Osteocyte (in vitro differentiated cells): Measurements from ENCODE around the gene ACTR3C. TPM values are rescaled to one million over a fixed set of nuclear protein-coding genes. Genes with fewer than 3 reads are reported as not detected.

Experiments
- DNase-seq: peaks from one replicate; pipeline ENCODE4 v3.0.0; 2021; ENCODE audit warnings: mixed read lengths; ENCODE audit not compliant: unreplicated experiment; ENCODE audit errors: extremely low spot score
- H3K27ac Mint-ChIP-seq: one replicate; pipeline ENCODE4 v1.8.0; 2021; ENCODE audit warnings: mild to moderate bottlenecking, mixed read lengths; ENCODE audit not compliant: unreplicated experiment
- H3K27me3 Mint-ChIP-seq: one replicate; pipeline ENCODE4 v1.8.0; 2021; ENCODE audit warnings: mixed read lengths; ENCODE audit not compliant: unreplicated experiment
- H3K36me3 Mint-ChIP-seq: one replicate; pipeline ENCODE4 v1.8.0; 2021; ENCODE audit warnings: mixed read lengths; ENCODE audit not compliant: unreplicated experiment
- H3K4me1 Mint-ChIP-seq: one replicate; pipeline ENCODE4 v1.8.0; 2021; ENCODE audit warnings: mixed read lengths; ENCODE audit not compliant: unreplicated experiment
- H3K4me3 Mint-ChIP-seq: one replicate; pipeline ENCODE4 v1.8.0; 2021; ENCODE audit warnings: mild to moderate bottlenecking, moderate library complexity, mixed read lengths; ENCODE audit not compliant: unreplicated experiment
- H3K9me3 Mint-ChIP-seq: one replicate; pipeline ENCODE4 v1.8.0; 2021; ENCODE audit warnings: mixed read lengths; ENCODE audit not compliant: unreplicated experiment
- CTCF ChIP-seq: fragments of 200-600 bp; sonication (generic); IDR thresholded peaks from 2 replicates; pipeline ENCODE4 v1.5.0; 2021; ENCODE audit warnings: antibody characterized with exemption, mild to moderate bottlenecking, moderate library complexity
- total RNA-seq: library from RNA; stranded (reverse); gene quantifications from 2 replicates; pipeline ENCODE4 v1.2.1, GENCODE V29; 2021

ACTR3C gene
- total RNA-seq, 1 donor from 2014 or later, result not detected

- no peak for TF ChIP-seq CTCF
- no peak overlapping the region for H3K27ac Mint-ChIP-seq
Observed at GRCh38 chr7:150358988-150359621, 35.8 kb upstream of the ACTR3C start.

GRCh38 chr7:150358433-150358832 is 35.1 kb upstream of the ACTR3C start:
- Mint-ChIP-seq H3K4me3 (no peak overlapping the region), H3K4me1 (peaks cover 6% of the 10 kb centered on the region), H3K9me3 (no peaks in the 10 kb centered on the region), H3K27me3 (no peaks in the 10 kb centered on the region), H3K36me3 (no peaks in the 10 kb centered on the region), H3K27ac (no peak overlapping the region)
- TF ChIP-seq CTCF, result no peak
- DNase-seq, result no peak

More at GRCh38 chr7:150358988-150359621, 35.8 kb upstream of the ACTR3C start:
- H3K4me1 Mint-ChIP-seq, result peaks cover 6% of the 10 kb centered on the region
- H3K36me3 Mint-ChIP-seq, result no peaks in the 10 kb centered on the region
- no peak overlapping the region for H3K4me3 Mint-ChIP-seq
- DNase-seq, result no peak
- no peaks in the 10 kb centered on the region for H3K9me3 Mint-ChIP-seq
- H3K27me3 Mint-ChIP-seq, result no peaks in the 10 kb centered on the region

- no peak for TF ChIP-seq CTCF
- no peak for DNase-seq
- Mint-ChIP-seq H3K27me3 (peaks cover 3% of the 10 kb centered on the region), H3K4me3 (no peak overlapping the region), H3K36me3 (no peaks in the 10 kb centered on the region), H3K27ac (no peak overlapping the region), H3K4me1 (peaks cover 6% of the 10 kb centered on the region), H3K9me3 (no peaks in the 10 kb centered on the region)
Observed at GRCh38 chr7:150357771-150358427, 34.6 kb upstream of the ACTR3C start.

- Mint-ChIP-seq H3K4me3 (no peak overlapping the region), H3K27me3 (peaks cover 4% of the 10 kb centered on the region), H3K36me3 (no peaks in the 10 kb centered on the region), H3K9me3 (no peaks in the 10 kb centered on the region), H3K4me1 (peaks cover 6% of the 10 kb centered on the region), H3K27ac (no peak overlapping the region)
- DNase-seq, result no peak
- TF ChIP-seq CTCF, result no peak
Observed at GRCh38 chr7:150357270-150357669, 33.9 kb upstream of the ACTR3C start.

- Mint-ChIP-seq H3K4me3 (no peak overlapping the region), H3K4me1 (peaks cover 2% of the 10 kb centered on the region), H3K9me3 (no peaks in the 10 kb centered on the region), H3K27me3 (peaks cover 8% of the 10 kb centered on the region), H3K27ac (no peak overlapping the region), H3K36me3 (no peaks in the 10 kb centered on the region)
- DNase-seq, result no peak
- TF ChIP-seq CTCF, result peak; percentile 77
Observed at GRCh38 chr7:150356265-150356897, 33.0 kb upstream of the ACTR3C start.
